IMR-90 (cell line): ENCODE results near the gene SORL1. TPM values are rescaled to one million over a fixed set of nuclear protein-coding genes. Genes with fewer than 3 reads are reported as not detected.

ENCODE experiments used
- ATAC-seq: fragments of 200-7000 bp; cut with Tn5 transposase; 2 replicates; pipeline ENCODE4 v1.9.1; 2020; ENCODE audit warnings: low read depth, mild to moderate bottlenecking, moderate library complexity
- BruUV-seq: library from RNA; stranded (reverse); fragments of 400-500 nt; replicated peaks from 2 replicates; lab custom pipeline; 2021; lab: Mats Ljungman, UMichigan
- CTCF ChIA-PET: fragments of 300-600 bp; formaldehyde crosslinking; extraction: SDS; loops from one replicate; lab custom pipeline; 2021; ENCODE audit warnings: antibody characterized with exemption; lab: Yijun Ruan, JAX
- POLR2A ChIA-PET: fragments of 300-600 bp; sonication (Branson Sonifier 250); formaldehyde crosslinking; loops from one replicate; lab custom pipeline; 2022; ENCODE audit warnings: antibody characterized with exemption; ENCODE audit not compliant: unreplicated experiment; lab: Charles Lee
- DNase-seq: peaks from one replicate; pipeline ENCODE4 v3.0.0; 2013
- H2AFZ ChIP-seq: replicated peaks from 2 replicates; pipeline ENCODE3; 2013; ENCODE audit warnings: low read length, mild to moderate bottlenecking; ENCODE audit not compliant: poor library complexity
- H2AK5ac ChIP-seq: 2 replicates; pipeline ENCODE4 v1.6.1; 2013; ENCODE audit warnings: low read depth, low read length, inconsistent platforms
- H2AK9ac ChIP-seq: replicated peaks from 2 replicates; pipeline ENCODE3; 2013; ENCODE audit warnings: mild to moderate bottlenecking, low read depth, low read length, moderate library complexity; ENCODE audit not compliant: poor library complexity
- H2BK120ac ChIP-seq: 2 replicates; pipeline ENCODE4 v1.6.1; 2013; ENCODE audit warnings: low read depth, low read length, inconsistent platforms
- H2BK15ac ChIP-seq: 3 replicates; pipeline ENCODE4 v1.6.1; 2013; ENCODE audit warnings: low read depth, low read length, inconsistent platforms
- H2BK20ac ChIP-seq: 2 replicates; pipeline ENCODE4 v1.6.1; 2013; ENCODE audit warnings: low read depth, mild to moderate bottlenecking, inconsistent platforms, low read length, moderate library complexity
- H2BK5ac ChIP-seq: 2 replicates; pipeline ENCODE4 v1.6.1; 2013; ENCODE audit warnings: mild to moderate bottlenecking, low read depth, low read length, inconsistent platforms; ENCODE audit not compliant: poor library complexity, severe bottlenecking
- H3K14ac ChIP-seq: replicated peaks from 2 replicates; pipeline ENCODE4 v1.6.1; 2013; ENCODE audit warnings: low read depth, low read length, inconsistent platforms
- H3K18ac ChIP-seq: 2 replicates; pipeline ENCODE4 v1.6.1; 2013; ENCODE audit warnings: low read depth, low read length, control low read depth
- H3K23ac ChIP-seq: 2 replicates; pipeline ENCODE4 v1.6.1; 2013; ENCODE audit warnings: low read depth, low read length, inconsistent platforms
- H3K27ac ChIP-seq: 2 replicates; pipeline ENCODE4 v1.5.1; 2013; ENCODE audit warnings: mild to moderate bottlenecking, control low read depth, low read length; ENCODE audit not compliant: insufficient read depth
- H3K27me3 ChIP-seq: 2 replicates; pipeline ENCODE4 v1.6.1; 2013; ENCODE audit warnings: low read length; ENCODE audit not compliant: control insufficient read depth, insufficient read depth
- H3K36me3 ChIP-seq: 2 replicates; pipeline ENCODE4 v1.6.1; 2013; ENCODE audit warnings: low read length, mixed read lengths; ENCODE audit not compliant: control insufficient read depth, insufficient read depth
- H3K4ac ChIP-seq: 2 replicates; pipeline ENCODE4 v1.6.1; 2013; ENCODE audit warnings: low read depth, low read length, inconsistent platforms
- H3K4me1 ChIP-seq: 2 replicates; pipeline ENCODE4 v1.6.1; 2013; ENCODE audit warnings: low read length, mixed read lengths; ENCODE audit not compliant: control insufficient read depth, insufficient read depth
- H3K4me2 ChIP-seq: 2 replicates; pipeline ENCODE4 v1.6.1; 2013; ENCODE audit warnings: low read depth, mild to moderate bottlenecking, control low read depth, low read length, moderate library complexity
- H3K4me3 ChIP-seq: 2 replicates; pipeline ENCODE4 v1.5.1; 2013; ENCODE audit warnings: low read depth, mild to moderate bottlenecking, control low read depth, low read length, moderate library complexity; ENCODE audit not compliant: insufficient read depth
- H3K56ac ChIP-seq: 2 replicates; pipeline ENCODE4 v1.6.1; 2013; ENCODE audit warnings: low read length, inconsistent platforms; ENCODE audit not compliant: insufficient read depth; ENCODE audit errors: extremely low read depth
- H3K79me1 ChIP-seq, 2 experiments: 2 replicates each; pipeline ENCODE4 v1.6.1; 2013; ENCODE audit warnings: low read length in 2 of 2, inconsistent platforms in 1 of 2, low read depth in 1 of 2
- H3K9ac ChIP-seq: 2 replicates; pipeline ENCODE4 v1.6.1; 2013; ENCODE audit warnings: low read depth, low read length, control low read depth
- H3K9me1 ChIP-seq: 2 replicates; pipeline ENCODE4 v1.6.1; 2013; ENCODE audit warnings: low read length, inconsistent platforms; ENCODE audit not compliant: insufficient read depth
- H3K9me3 ChIP-seq: 2 replicates; pipeline ENCODE4 v1.6.1; 2013; ENCODE audit warnings: low read length; ENCODE audit not compliant: control insufficient read depth, insufficient read depth
- H4K20me1 ChIP-seq: 2 replicates; pipeline ENCODE4 v1.6.1; 2013; ENCODE audit warnings: low read length, inconsistent platforms; ENCODE audit not compliant: insufficient read depth
- H4K5ac ChIP-seq: 2 replicates; pipeline ENCODE4 v1.6.1; 2013; ENCODE audit warnings: mild to moderate bottlenecking, low read depth, low read length, control low read depth
- H4K8ac ChIP-seq, 2 experiments: 2 replicates each; pipeline ENCODE4 v1.6.1; 2013; ENCODE audit warnings: low read depth in 2 of 2, low read length in 2 of 2, control low read depth in 1 of 2, inconsistent platforms in 1 of 2
- H4K91ac ChIP-seq: 2 replicates; pipeline ENCODE4 v1.6.1; 2013; ENCODE audit warnings: low read depth, low read length, inconsistent platforms; ENCODE audit not compliant: insufficient read depth
- CEBPB ChIP-seq: IDR thresholded peaks from 2 replicates; pipeline ENCODE4 v1.6.1; 2012; ENCODE audit warnings: low read depth, low read length, improper control_type of control experiment
- RAD21 ChIP-seq: IDR thresholded peaks from 2 replicates; pipeline ENCODE4 v1.6.1; 2012; ENCODE audit warnings: low read length, improper control_type of control experiment
- SMC3 ChIP-seq: fragments of 150-350 bp; IDR thresholded peaks from 2 replicates; pipeline ENCODE4 v1.6.1; 2016; ENCODE audit warnings: low read depth, mild to moderate bottlenecking, antibody characterized with exemption, low read length, moderate library complexity
- WGBS, 2 experiments: methylation state at CpG; one replicate each; pipeline versions ENCODE4 v1.1.5 to v1.1.7; 2013; ENCODE audit warnings: missing lambda C conversion rate in 2 of 2; ENCODE audit not compliant: insufficient read length in 1 of 2; ENCODE audit errors: extremely low coverage in 2 of 2; 5-methylcytosine and 5-hydroxymethylcytosine counted together
- dilution Hi-C: fragments of 300-500 bp; cut with HindIII; formaldehyde crosslinking; loops from one replicate; pipeline ENCODE4 v1.14.3; 2018; ENCODE audit warnings: low sequenced_read_pairs; ENCODE audit not compliant: unreplicated experiment
- in situ Hi-C: fragments of 300-500 bp; cut with MboI; formaldehyde crosslinking; loops from 3 replicates; pipeline ENCODE4 v1.14.3; 2019; ENCODE audit warnings: low sequenced_read_pairs, inconsistent platforms, mixed read lengths
- intact Hi-C: fragments of 100-400 bp; cut with micrococcal nuclease; formaldehyde crosslinking; loops from 2 replicates; pipeline ENCODE4 v1.10.0; 2022
- polyA plus RNA-seq, 3 experiments: library from polyadenylated mRNA; depleted of rRNA; stranded (reverse); fragments of >200 nt; gene quantifications; 2 replicates each; pipeline ENCODE4 v1.2.3, GENCODE V29; 2012; ENCODE audit warnings: low replicate concordance in 1 of 3
- total RNA-seq: library from RNA; depleted of rRNA; stranded (reverse); fragments of >200 nt; gene quantifications from 2 replicates; pipeline ENCODE4 v1.2.3, GENCODE V29; 2012
- TF ChIP-seq, protein P1 (sequence below): conservative IDR thresholded peaks from 2 replicates; pipeline ENCODE4 v1.5.1; 2012; ENCODE audit warnings: mild to moderate bottlenecking, low read depth, low read length, improper control_type of control experiment

The SORL1 gene
- total and polyA plus RNA-seq, 2 of the 4 experiments (the other 2 are of a cell fraction) = 1.0 to 2.0 TPM

DNA sequence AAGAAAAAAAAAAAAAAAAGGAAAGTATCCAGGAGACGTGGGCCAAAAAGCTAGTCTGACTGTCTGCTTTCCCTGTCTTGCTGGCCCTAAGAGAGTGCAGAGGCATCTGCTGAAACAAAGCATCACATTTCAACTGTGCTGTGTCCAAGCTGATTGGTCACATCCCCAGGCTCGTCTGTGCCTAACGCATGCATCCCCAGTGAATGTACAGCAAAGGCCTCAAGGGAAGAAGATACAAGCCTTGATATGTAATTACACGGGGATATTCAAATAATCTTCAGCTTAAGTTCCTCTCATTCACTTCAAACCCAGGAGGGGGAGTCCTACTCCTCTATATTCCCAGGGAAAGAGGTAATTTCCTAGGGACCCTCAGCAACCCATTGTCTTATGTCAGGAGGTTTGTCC, 5.4 kb upstream of the SORL1 start:
- no peaks in the 10 kb centered on the region for H3K36me3 ChIP-seq
- dilution Hi-C loops = no loop called here
- no peak overlapping the region for H3K14ac ChIP-seq
- H4K91ac ChIP-seq = no peak overlapping the region
- no peak overlapping the region for H2AK5ac ChIP-seq
- no peak overlapping the region for H2BK20ac ChIP-seq
- no peak overlapping the region for H4K8ac ChIP-seq
- DNase-seq (peak; percentile 73), ATAC-seq (peak; percentile 93)
- H3K4me3 ChIP-seq = no peak overlapping the region
- no TSS peak for BruUV-seq
- no peak overlapping the region for H2AFZ ChIP-seq
- no peaks in the 10 kb centered on the region for H4K20me1 ChIP-seq
- H3K27me3 ChIP-seq = peaks cover 28% of the 10 kb centered on the region
- H3K9me1 ChIP-seq = no peaks in the 10 kb centered on the region
- H2BK120ac ChIP-seq = no peak overlapping the region
- ChIA-PET POLR2A (no interaction called here), CTCF (interaction anchor here (0.8 to 1.2 kb wide), 4 partner anchors 10 to 252 kb away, joined by 3 to 6 read pairs (median 4); no protein-coding TSS in a partner anchor)
- H2BK5ac ChIP-seq = no peak overlapping the region
- no peak overlapping the region for H3K9ac ChIP-seq
- intact Hi-C loops = loop anchor here (2.0 kb wide), 1 partner anchor 144 kb away; no protein-coding TSS in a partner anchor
- WGBS, 2 experiments = no CpG with 5 or more reads among the region's 4 CpGs
- H3K23ac ChIP-seq = no peak overlapping the region
- no peaks in the 10 kb centered on the region; the same call in 1 of the 2 replicates for H3K4me1 ChIP-seq
- H3K18ac ChIP-seq = no peak overlapping the region
- no peak overlapping the region for H4K5ac ChIP-seq
- no peaks in the 10 kb centered on the region for H3K9me3 ChIP-seq
- TF ChIP-seq CEBPB (no peak), SMC3 (peak; percentile 37; the same call in 1 of the 2 replicates), RAD21 (peak; percentile 37)
- TF ChIP-seq, protein P1, sequence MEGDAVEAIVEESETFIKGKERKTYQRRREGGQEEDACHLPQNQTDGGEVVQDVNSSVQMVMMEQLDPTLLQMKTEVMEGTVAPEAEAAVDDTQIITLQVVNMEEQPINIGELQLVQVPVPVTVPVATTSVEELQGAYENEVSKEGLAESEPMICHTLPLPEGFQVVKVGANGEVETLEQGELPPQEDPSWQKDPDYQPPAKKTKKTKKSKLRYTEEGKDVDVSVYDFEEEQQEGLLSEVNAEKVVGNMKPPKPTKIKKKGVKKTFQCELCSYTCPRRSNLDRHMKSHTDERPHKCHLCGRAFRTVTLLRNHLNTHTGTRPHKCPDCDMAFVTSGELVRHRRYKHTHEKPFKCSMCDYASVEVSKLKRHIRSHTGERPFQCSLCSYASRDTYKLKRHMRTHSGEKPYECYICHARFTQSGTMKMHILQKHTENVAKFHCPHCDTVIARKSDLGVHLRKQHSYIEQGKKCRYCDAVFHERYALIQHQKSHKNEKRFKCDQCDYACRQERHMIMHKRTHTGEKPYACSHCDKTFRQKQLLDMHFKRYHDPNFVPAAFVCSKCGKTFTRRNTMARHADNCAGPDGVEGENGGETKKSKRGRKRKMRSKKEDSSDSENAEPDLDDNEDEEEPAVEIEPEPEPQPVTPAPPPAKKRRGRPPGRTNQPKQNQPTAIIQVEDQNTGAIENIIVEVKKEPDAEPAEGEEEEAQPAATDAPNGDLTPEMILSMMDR = peak; percentile 32
- H3K4me2 ChIP-seq = no peak overlapping the region
- H3K4ac ChIP-seq = no peak overlapping the region
- no peak overlapping the region for H2AK9ac ChIP-seq
- in situ Hi-C loops = no loop called here
- H3K79me1 ChIP-seq = no peaks in the 10 kb centered on the region
- H3K27ac ChIP-seq = no peak overlapping the region
- no peak overlapping the region for H3K56ac ChIP-seq
- no peak overlapping the region for H2BK15ac ChIP-seq
